DOHH2 (cell line): ENCODE results near the gene HHAT.

Source experiments
- CTCF ChIP-seq: fragments of 200-600 bp; sonication (generic); IDR thresholded peaks from one replicate; pipeline ENCODE4 v1.5.1; 2014; ENCODE audit warnings: antibody characterized with exemption, mild to moderate bottlenecking, low read depth, low read length; ENCODE audit not compliant: poor library complexity, severe bottlenecking
- EZH2phosphoT487 ChIP-seq: fragments of 200-600 bp; sonication (generic); IDR thresholded peaks from 2 replicates; pipeline ENCODE4 v1.6.1; 2017; ENCODE audit warnings: borderline replicate concordance, mild to moderate bottlenecking, antibody characterized with exemption, low read length, moderate library complexity, mixed read lengths

GRCh38 chr1:210328032-210328745, 513 bp upstream of the HHAT start:
- no peak for TF ChIP-seq CTCF
- TF ChIP-seq EZH2phosphoT487 = no peak
